Activated CD8-positive, alpha-beta memory T cell treated with anti-CD3 and anti-CD28 coated beads, Interleukin-2, amount 10 ng/mL, durations not matched to agents 7 days and 5 days (primary cell): ENCODE measurements around the gene EXOC4. TPM values are rescaled to one million over a fixed set of nuclear protein-coding genes. Genes with fewer than 3 reads are reported as not detected.

Source experiments
- ATAC-seq: fragments of 150-1000 bp; cut with Tn5 transposase; one replicate; pipeline ENCODE4 v1.10.0; 2021; ENCODE audit warnings: moderate library complexity
- CTCF ChIA-PET: fragments of 350-600 bp; sonication (Branson Sonifier 250); formaldehyde crosslinking; loops from one replicate; lab custom pipeline; 2021; ENCODE audit warnings: antibody characterized with exemption; lab: Charles Lee
- DNase-seq: peaks from one replicate; pipeline ENCODE4 v3.0.0-alpha.2; 2020
- H3K27ac Mint-ChIP-seq: one replicate; pipeline ENCODE4 v1.8.0; 2021; ENCODE audit warnings: mild to moderate bottlenecking, mixed read lengths
- H3K27me3 Mint-ChIP-seq: one replicate; pipeline ENCODE4 v1.8.0; 2021; ENCODE audit warnings: mixed read lengths
- H3K36me3 Mint-ChIP-seq: one replicate; pipeline ENCODE4 v1.8.0; 2021; ENCODE audit warnings: mild to moderate bottlenecking, mixed read lengths
- H3K4me1 Mint-ChIP-seq: one replicate; pipeline ENCODE4 v1.8.0; 2021; ENCODE audit warnings: mixed read lengths
- H3K4me3 Mint-ChIP-seq: one replicate; pipeline ENCODE4 v1.8.0; 2021; ENCODE audit warnings: mild to moderate bottlenecking, moderate library complexity, mixed read lengths
- H3K9me3 Mint-ChIP-seq: one replicate; pipeline ENCODE4 v1.8.0; 2022; ENCODE audit warnings: low read depth, mixed read lengths
- total RNA-seq, 2 experiments: library from RNA; stranded (reverse); gene quantifications; one replicate each; pipeline ENCODE4 v1.2.3, GENCODE V29; 2021

EXOC4 gene
- total RNA-seq, 2 experiments from 2014 or later: 68.6 to 88.3 TPM

DNA sequence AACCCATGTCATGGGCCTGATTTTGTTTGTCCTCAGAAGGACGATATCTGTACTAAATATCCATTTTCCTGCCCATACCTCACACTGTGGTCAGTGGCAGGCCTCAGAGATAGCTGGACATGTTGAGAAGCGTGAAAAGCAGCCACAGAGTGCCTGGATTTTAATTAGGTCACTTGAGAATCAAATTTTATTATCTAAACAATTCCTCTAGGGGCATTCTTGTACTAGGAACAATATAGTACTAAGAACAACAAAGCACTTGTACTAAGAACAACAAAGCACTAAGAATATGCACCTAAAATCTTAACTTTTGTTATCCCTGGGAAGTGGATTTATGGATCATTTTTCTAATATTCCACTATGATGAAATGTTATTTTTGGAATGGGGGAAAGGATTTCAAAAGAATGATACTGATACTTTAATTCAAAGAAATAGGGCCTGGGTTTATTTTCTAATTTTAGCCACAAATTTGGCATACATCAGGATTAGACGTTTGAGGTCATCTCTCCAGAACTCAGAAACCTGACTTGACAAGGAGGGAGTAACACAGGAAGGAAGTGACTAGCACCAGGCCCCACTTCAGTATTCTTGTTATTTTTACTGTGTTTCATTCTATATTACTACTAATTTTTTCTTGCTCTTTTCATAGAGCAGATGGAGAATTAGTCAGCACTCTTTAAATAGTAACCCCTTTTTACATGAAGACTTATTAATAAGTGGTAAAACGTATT lies 112.2 kb downstream of the EXOC4 start:
- peaks cover 2% of the 10 kb centered on the region for H3K9me3 Mint-ChIP-seq
- peaks cover 12% of the 10 kb centered on the region for H3K36me3 Mint-ChIP-seq
- CTCF ChIA-PET: no interaction called here
- DNase-seq: no peak
- H3K27me3 Mint-ChIP-seq: no peaks in the 10 kb centered on the region
- H3K27ac Mint-ChIP-seq: no peak overlapping the region
- ATAC-seq: no peak
- peaks cover 9% of the 10 kb centered on the region for H3K4me1 Mint-ChIP-seq
- no peak overlapping the region for H3K4me3 Mint-ChIP-seq

DNA sequence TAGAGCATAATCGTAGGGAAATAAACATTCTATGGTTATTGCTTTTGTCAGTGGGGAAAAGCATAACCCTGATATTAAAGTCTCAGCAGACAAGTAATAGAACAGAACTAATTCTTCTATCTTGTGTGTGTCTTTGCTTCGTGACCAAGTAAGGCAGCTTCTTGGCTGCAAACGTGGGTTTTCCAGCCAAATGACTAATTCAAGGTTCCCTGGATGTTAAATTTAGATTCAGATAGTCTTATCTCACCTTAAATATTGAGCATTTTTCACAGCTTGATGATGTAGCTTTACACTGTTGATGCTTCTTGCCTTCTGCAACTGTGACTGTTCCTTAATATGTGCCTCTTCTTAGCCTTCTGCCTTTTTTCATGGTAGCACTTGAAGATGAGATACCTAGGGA lies 113.0 kb downstream of the EXOC4 start:
- CTCF ChIA-PET: no interaction called here
- H3K9me3 Mint-ChIP-seq: peaks cover 1% of the 10 kb centered on the region
- H3K4me3 Mint-ChIP-seq: no peak overlapping the region
- H3K27me3 Mint-ChIP-seq: no peaks in the 10 kb centered on the region
- ATAC-seq: no peak
- H3K27ac Mint-ChIP-seq: no peak overlapping the region
- peaks cover 9% of the 10 kb centered on the region for H3K4me1 Mint-ChIP-seq
- DNase-seq: no peak
- peaks cover 7% of the 10 kb centered on the region for H3K36me3 Mint-ChIP-seq

DNA sequence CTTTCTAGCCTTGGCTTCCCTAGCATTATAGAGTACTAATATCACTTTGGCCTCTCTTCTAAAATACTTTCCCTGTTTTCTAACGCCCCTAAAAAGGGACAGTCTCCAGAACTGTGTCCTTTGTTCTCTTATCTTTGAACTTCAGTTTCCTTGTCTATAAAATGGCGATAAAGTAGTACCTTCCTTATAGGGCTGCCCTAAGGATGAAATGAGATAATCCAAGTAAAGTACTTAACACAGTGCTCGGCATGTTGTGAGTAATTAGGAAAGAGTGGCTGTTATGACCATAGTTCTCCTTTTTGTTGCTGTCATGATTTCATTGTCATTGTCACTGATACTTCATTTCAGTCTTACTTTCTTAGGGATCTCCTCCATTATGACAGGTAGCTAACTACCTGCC lies 114.7 kb downstream of the EXOC4 start:
- CTCF ChIA-PET: no interaction called here

DNA sequence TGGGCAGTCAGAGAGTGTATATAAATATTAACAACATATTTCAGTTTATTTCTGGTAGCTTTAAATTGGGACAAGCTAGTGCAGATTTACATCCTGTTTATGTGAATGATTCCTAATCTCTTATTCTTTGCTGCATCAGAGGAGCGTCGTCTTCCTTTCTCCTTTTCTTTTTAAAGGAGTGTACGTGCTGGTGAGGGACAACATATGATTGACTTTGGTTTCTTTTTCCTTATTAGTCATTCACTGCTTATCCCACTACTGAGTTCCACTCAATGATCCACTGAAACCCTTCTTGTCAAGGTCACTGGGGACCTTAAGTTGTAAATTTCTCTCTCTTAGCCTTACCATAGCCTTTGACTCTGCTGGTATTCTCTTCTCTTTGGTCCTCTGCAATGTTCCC lies 116.3 kb downstream of the EXOC4 start:
- Mint-ChIP-seq H3K4me3 (no peak overlapping the region), H3K9me3 (no peaks in the 10 kb centered on the region), H3K27ac (no peak overlapping the region), H3K4me1 (peaks cover 9% of the 10 kb centered on the region), H3K36me3 (no peaks in the 10 kb centered on the region), H3K27me3 (no peaks in the 10 kb centered on the region)
- DNase-seq: no peak
- ATAC-seq: no peak
- CTCF ChIA-PET: no interaction called here

More for the DNA sequence above, 114.7 kb downstream of the EXOC4 start:
- ATAC-seq (no peak), DNase-seq (no peak)
- peaks cover 9% of the 10 kb centered on the region for H3K4me1 Mint-ChIP-seq
- peaks cover 3% of the 10 kb centered on the region for H3K36me3 Mint-ChIP-seq
- H3K27me3 Mint-ChIP-seq: no peaks in the 10 kb centered on the region
- H3K9me3 Mint-ChIP-seq: no peaks in the 10 kb centered on the region
- no peak overlapping the region for H3K4me3 Mint-ChIP-seq
- no peak overlapping the region for H3K27ac Mint-ChIP-seq

DNA sequence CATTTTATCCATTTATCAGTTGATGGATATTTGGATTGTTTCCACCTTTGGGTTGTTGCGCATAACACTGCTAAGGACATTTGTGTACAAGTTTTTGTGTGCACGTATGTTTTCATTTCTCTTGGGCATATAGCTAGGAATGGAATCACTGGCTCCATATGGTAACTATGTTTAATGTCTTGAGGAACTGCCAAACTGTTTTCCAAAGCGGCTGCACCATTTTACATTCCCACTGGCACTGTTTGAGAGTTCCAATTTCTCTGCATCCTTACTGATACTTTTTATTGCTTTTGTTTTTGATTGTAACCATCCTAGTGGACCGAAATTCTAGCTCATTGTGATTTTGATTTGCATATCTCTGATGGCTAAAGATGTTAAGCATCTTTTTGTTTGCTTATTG lies 118.7 kb downstream of the EXOC4 start:
- Mint-ChIP-seq H3K27me3 (no peaks in the 10 kb centered on the region), H3K36me3 (peaks cover 4% of the 10 kb centered on the region), H3K9me3 (no peaks in the 10 kb centered on the region), H3K27ac (no peak overlapping the region), H3K4me1 (peaks cover 2% of the 10 kb centered on the region), H3K4me3 (no peak overlapping the region)
- DNase-seq: no peak
- CTCF ChIA-PET: no interaction called here
- ATAC-seq: no peak

DNA sequence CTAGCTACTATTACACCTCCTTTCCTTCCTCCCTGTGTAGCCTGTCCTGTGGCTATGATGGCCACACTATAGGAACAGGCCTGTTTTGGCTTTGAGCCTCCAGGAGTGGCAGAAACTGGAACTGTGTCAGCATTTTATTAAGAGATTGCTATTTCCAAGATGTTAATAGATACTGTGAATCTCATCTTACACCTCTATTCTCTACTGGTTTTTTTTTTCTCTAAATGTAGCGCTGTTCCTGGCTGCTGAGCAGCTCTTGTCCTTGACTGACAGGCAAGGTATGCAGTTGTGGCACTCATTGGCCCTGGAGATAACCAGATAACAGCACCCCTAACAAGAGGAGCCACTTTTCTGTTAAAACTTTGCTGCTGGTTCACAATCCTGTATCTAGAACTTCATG lies 119.5 kb downstream of the EXOC4 start:
- no peak overlapping the region for H3K27ac Mint-ChIP-seq
- no peak overlapping the region for H3K4me3 Mint-ChIP-seq
- H3K36me3 Mint-ChIP-seq: peaks cover 5% of the 10 kb centered on the region
- ATAC-seq (no peak), DNase-seq (no peak)
- H3K27me3 Mint-ChIP-seq: no peaks in the 10 kb centered on the region
- peaks cover 2% of the 10 kb centered on the region for H3K4me1 Mint-ChIP-seq
- H3K9me3 Mint-ChIP-seq: no peaks in the 10 kb centered on the region
- CTCF ChIA-PET: no interaction called here

DNA sequence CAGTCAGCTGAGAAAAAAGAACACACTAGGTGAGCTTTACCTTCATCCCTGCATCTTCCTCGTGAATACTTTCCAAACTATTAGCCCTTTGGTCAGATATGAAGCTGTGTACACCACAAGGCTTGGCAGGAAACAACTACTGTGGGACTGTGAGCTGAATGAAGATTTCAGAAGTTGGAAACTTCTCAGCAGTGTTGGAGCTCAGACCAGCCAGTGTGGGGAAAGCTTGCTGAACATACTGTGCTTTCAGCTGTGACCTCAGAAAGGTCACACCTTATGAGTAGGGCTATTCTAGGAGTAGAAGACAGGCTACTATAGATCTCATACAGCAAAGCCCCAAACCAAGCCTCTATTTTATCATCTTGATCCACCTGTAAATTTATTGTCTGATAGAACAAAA lies 123.6 kb downstream of the EXOC4 start:
- Mint-ChIP-seq H3K27ac (no peak overlapping the region), H3K4me1 (no peaks in the 10 kb centered on the region), H3K36me3 (peaks cover 15% of the 10 kb centered on the region), H3K27me3 (no peaks in the 10 kb centered on the region), H3K9me3 (no peaks in the 10 kb centered on the region), H3K4me3 (no peak overlapping the region)
- CTCF ChIA-PET: no interaction called here
- DNase-seq (no peak), ATAC-seq (no peak)

DNA sequence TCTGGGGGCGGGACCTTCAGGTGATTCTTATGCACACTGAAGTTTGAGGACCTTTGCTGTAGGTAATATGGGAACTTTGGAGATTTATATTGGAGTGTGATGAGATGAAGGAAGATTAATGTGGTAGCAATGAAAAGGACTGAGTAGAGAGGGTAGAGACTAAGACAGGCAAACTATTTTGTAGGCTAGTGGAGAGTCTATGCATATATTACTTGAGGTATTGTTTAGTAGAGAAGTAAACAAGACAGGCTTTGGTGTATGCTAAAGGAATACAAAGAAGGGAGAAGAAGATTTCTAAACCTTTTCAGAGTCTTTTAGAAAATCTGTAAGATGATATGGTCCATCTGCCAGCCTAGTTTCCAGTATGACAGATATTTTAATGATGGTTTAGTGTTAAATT lies 129.1 kb downstream of the EXOC4 start:
- Mint-ChIP-seq H3K27ac (no peak overlapping the region), H3K27me3 (no peaks in the 10 kb centered on the region), H3K9me3 (no peaks in the 10 kb centered on the region), H3K36me3 (peaks cover 22% of the 10 kb centered on the region), H3K4me3 (no peak overlapping the region), H3K4me1 (no peaks in the 10 kb centered on the region)
- DNase-seq (no peak), ATAC-seq (no peak)
- CTCF ChIA-PET: no interaction called here

DNA sequence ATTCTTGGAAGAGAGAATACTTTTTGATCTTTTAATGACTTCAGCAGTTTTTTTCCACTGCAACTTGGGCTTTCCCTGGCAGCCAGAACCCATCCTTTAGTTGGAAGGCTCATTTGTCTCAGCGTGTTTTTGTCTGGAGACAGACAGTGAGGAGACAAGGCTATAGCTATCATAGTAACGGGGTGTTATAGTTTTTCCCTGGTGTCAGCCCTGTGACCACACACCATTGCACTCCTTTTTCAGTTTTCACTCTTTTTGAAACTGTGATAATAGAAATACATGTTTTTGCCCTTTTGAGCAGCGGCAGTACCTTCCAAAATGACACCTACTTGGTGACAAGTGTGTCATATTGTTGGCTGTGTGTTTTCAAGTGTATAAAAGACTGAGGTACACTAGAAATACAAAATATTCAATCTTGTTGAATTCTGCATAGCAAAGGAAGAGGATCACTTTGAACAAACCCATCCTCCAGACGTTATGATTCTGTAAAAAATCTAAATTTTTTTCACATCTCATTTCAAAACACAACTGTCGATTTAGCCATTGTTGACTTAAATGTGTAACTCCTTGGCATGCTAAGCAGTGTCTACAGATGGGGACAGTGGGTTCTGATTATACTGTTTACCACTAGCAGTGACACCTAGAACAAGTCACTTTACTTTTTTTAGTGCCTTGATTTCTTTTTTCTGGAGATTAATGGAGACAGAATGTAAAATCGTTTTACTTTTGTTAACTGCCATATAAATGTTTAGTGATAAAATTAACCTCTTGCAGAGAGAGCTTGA lies 130.1 kb downstream of the EXOC4 start:
- Mint-ChIP-seq H3K4me1 (no peaks in the 10 kb centered on the region), H3K9me3 (no peaks in the 10 kb centered on the region), H3K36me3 (peaks cover 17% of the 10 kb centered on the region), H3K4me3 (no peak overlapping the region), H3K27ac (no peak overlapping the region), H3K27me3 (no peaks in the 10 kb centered on the region)
- DNase-seq (no peak), ATAC-seq (no peak)
- CTCF ChIA-PET: no interaction called here

DNA sequence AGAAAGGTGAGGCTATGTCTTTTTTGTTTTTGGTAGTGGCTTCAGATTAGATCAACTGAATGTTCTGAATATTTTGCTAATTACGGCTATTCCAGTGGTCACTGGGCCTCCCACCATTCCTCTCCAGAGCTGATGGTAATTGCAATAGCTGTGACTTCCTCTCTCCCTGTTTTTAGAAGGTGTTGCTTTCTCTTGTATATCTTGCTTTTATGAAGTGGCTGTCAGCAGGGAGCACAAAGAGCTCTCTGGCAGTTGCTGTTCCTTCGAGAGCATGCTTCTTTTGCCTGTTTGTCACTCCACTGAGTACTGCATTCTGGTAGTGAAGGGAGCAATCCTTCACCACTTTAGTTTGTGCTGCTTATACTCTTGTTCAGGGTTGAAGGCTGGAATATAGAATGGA lies 133.3 kb downstream of the EXOC4 start:
- no peak for DNase-seq
- peaks cover 18% of the 10 kb centered on the region for H3K36me3 Mint-ChIP-seq
- CTCF ChIA-PET: no interaction called here
- ATAC-seq: no peak
- H3K4me3 Mint-ChIP-seq: no peak overlapping the region
- H3K27me3 Mint-ChIP-seq: no peaks in the 10 kb centered on the region
- no peaks in the 10 kb centered on the region for H3K9me3 Mint-ChIP-seq
- H3K4me1 Mint-ChIP-seq: no peaks in the 10 kb centered on the region
- no peak overlapping the region for H3K27ac Mint-ChIP-seq

DNA sequence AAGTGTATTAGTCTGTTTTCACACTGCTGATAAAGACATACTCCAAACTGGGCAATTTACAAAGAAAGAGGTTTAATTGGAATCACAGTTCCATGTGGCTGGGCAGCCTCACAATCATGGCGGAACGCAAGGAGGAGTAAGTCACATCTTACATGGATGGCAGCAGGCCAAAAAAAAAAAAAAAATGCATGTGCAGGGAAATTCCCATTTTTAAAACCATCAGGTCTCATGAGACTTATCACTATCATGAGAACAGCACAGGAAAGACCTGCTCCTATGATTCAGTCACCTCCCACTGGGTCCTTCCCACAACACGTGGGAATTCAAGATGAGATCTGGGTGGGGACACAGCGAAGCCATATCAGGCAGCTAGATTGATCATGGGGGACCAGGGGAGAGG lies 136.8 kb downstream of the EXOC4 start:
- H3K9me3 Mint-ChIP-seq: no peaks in the 10 kb centered on the region
- ATAC-seq: no peak
- CTCF ChIA-PET: no interaction called here
- no peak for DNase-seq
- H3K4me3 Mint-ChIP-seq: no peak overlapping the region
- H3K4me1 Mint-ChIP-seq: peaks cover 2% of the 10 kb centered on the region
- no peaks in the 10 kb centered on the region for H3K27me3 Mint-ChIP-seq
- no peak overlapping the region for H3K27ac Mint-ChIP-seq
- H3K36me3 Mint-ChIP-seq: peaks cover 15% of the 10 kb centered on the region

DNA sequence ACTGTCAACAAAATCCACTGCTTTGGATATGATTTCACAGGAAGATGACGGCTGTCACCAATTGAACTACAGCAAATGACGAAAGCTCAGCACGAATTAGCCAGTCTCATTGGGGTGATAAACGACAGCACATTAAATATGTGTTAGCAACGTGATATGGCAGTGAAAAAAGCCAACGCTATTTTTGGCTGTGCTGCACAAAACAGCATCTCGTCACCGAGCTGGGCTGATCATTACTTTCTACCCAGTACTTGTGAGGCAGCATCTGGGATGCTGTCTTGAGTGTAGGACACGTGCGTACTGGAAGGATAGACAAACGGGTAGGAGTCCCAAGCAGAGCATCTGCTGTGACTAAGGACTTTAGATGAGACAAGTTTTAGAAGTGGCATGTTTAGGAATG lies 138.3 kb downstream of the EXOC4 start:
- no peak overlapping the region for H3K4me3 Mint-ChIP-seq
- no peak for DNase-seq
- H3K36me3 Mint-ChIP-seq: peaks cover 10% of the 10 kb centered on the region
- H3K27ac Mint-ChIP-seq: no peak overlapping the region
- CTCF ChIA-PET: no interaction called here
- no peaks in the 10 kb centered on the region for H3K9me3 Mint-ChIP-seq
- no peak for ATAC-seq
- no peaks in the 10 kb centered on the region for H3K27me3 Mint-ChIP-seq
- peaks cover 2% of the 10 kb centered on the region for H3K4me1 Mint-ChIP-seq

DNA sequence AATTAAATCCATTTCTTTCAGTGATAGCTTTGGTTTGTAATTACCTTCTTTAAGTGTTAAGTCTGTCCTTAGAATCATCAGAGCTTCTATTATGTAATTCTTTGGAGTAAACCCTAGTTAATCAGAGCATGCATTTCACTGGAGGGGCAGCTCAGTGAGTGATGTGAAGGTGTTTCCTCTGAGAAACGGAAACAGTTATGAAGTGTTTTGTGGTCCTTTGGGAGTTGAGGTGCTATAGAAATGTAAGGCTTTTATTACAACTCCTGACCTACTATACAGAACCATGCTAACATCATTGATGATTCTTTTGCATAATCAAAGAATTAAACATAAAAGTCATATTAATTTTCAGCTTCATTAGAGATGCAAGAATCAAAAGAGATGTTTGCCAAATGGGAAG lies 141.5 kb downstream of the EXOC4 start:
- peaks cover 2% of the 10 kb centered on the region for H3K4me1 Mint-ChIP-seq
- H3K9me3 Mint-ChIP-seq: no peaks in the 10 kb centered on the region
- no peak overlapping the region for H3K27ac Mint-ChIP-seq
- H3K27me3 Mint-ChIP-seq: no peaks in the 10 kb centered on the region
- CTCF ChIA-PET: no interaction called here
- no peak overlapping the region for H3K4me3 Mint-ChIP-seq
- DNase-seq: no peak
- peaks cover 3% of the 10 kb centered on the region for H3K36me3 Mint-ChIP-seq
- ATAC-seq: no peak

DNA sequence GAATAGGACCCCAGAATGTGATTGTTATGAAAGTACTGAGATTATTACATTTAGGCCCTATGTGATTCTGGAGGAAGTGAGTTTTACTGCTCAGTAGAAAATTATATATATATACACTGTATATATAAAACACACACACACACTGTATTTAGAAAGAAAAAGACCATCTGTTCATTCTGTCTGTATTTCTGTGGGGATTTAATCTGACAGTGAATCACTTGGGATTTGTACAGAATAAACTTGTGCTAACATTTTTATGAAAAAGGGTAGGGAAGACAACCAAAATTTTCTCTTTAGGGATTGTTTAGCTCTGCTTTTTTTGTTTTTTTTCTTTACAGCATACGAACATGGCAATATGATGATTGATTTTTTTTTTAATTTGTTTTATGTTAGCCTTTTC lies 142.7 kb downstream of the EXOC4 start:
- Mint-ChIP-seq H3K4me1 (peaks cover 2% of the 10 kb centered on the region), H3K9me3 (no peaks in the 10 kb centered on the region), H3K36me3 (no peaks in the 10 kb centered on the region), H3K27ac (no peak overlapping the region), H3K4me3 (no peak overlapping the region), H3K27me3 (no peaks in the 10 kb centered on the region)
- CTCF ChIA-PET: no interaction called here
- no peak for ATAC-seq
- DNase-seq: no peak
